GM23338 (cell line): ENCODE results near the gene CYP4F3.

ENCODE experiments used
- EZH2 ChIP-seq: fragments of 200-600 bp; sonication (generic); IDR thresholded peaks from one replicate; pipeline ENCODE4 v1.8.0; 2017; ENCODE audit warnings: antibody characterized with exemption, mild to moderate bottlenecking, low read depth; ENCODE audit not compliant: unreplicated experiment
- EZH2phosphoT487 ChIP-seq: fragments of 200-600 bp; sonication (generic); IDR thresholded peaks from one replicate; pipeline ENCODE4 v1.8.1; 2018; ENCODE audit warnings: antibody characterized with exemption; ENCODE audit not compliant: unreplicated experiment
- JUNB ChIP-seq: IDR thresholded peaks from one replicate; pipeline ENCODE4 v1.6.1; 2016; ENCODE audit warnings: antibody characterized with exemption; ENCODE audit not compliant: unreplicated experiment
- POLR2AphosphoS5 ChIP-seq: IDR thresholded peaks from 2 replicates; pipeline ENCODE4 v1.6.1; 2016; ENCODE audit warnings: antibody characterized with exemption, low read depth
- TF ChIP-seq, protein P1 (sequence below), 2 experiments: fragments of 200-600 bp in 1 of 2; sonication (generic) in 1 of 2; conservative IDR thresholded peaks; 2 replicates each; pipeline versions ENCODE4 v1.5.1 to v1.6.1; 2016 to 2017; ENCODE audit warnings: antibody characterized with exemption in 2 of 2, low read depth in 2 of 2, mild to moderate bottlenecking in 2 of 2, moderate library complexity in 1 of 2
- TF ChIP-seq, protein P2 (sequence below): IDR thresholded peaks from one replicate; pipeline ENCODE4 v1.6.1; 2018; ENCODE audit warnings: antibody characterized with exemption; ENCODE audit not compliant: unreplicated experiment

DNA sequence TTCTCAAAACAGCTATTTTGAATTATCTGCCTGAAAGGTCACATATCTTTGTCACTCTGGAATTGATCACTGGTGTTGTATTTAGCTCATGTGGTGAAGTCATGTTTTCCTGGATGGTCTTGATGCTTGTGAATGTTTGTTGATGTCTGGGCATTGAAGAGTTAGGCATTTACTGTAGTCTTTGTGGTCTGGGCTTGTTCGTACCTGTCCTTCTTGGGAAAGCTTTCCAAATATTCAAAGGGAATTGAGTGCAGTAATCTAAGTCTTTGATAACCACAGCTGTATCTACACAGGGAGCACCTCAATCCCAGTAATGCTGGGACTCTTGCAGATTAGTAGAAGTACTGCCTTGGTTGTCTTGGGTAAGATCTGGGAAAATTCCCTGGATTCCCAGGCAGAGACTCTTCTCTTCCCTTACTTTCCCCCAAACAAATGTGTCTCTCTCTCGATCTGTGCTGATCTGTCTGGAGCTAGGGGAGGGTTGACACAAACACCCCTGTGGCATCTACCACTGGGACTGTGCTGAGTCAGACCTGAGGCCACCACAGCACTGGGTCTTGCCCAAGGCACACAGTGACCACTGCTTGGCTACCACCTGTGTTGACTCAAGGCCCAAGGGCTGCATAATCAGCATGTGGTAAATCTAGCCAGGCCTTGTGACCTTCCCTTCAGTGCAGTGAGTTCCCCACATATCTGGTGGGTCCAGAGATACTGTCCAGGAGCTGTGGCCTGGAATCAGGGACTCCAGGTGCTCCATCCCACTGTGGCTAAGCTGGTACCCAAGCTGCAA lies 5.5 kb upstream of the CYP4F3 start:
- TF ChIP-seq POLR2AphosphoS5 (no peak), EZH2 (no peak), JUNB (no peak), EZH2phosphoT487 (no peak)
- TF ChIP-seq, protein P1, sequence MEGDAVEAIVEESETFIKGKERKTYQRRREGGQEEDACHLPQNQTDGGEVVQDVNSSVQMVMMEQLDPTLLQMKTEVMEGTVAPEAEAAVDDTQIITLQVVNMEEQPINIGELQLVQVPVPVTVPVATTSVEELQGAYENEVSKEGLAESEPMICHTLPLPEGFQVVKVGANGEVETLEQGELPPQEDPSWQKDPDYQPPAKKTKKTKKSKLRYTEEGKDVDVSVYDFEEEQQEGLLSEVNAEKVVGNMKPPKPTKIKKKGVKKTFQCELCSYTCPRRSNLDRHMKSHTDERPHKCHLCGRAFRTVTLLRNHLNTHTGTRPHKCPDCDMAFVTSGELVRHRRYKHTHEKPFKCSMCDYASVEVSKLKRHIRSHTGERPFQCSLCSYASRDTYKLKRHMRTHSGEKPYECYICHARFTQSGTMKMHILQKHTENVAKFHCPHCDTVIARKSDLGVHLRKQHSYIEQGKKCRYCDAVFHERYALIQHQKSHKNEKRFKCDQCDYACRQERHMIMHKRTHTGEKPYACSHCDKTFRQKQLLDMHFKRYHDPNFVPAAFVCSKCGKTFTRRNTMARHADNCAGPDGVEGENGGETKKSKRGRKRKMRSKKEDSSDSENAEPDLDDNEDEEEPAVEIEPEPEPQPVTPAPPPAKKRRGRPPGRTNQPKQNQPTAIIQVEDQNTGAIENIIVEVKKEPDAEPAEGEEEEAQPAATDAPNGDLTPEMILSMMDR (conservative IDR thresholded peaks at IDR 0.05; ENCODE audit: low read depth in 2 of 2): no peak
- TF ChIP-seq, protein P2, sequence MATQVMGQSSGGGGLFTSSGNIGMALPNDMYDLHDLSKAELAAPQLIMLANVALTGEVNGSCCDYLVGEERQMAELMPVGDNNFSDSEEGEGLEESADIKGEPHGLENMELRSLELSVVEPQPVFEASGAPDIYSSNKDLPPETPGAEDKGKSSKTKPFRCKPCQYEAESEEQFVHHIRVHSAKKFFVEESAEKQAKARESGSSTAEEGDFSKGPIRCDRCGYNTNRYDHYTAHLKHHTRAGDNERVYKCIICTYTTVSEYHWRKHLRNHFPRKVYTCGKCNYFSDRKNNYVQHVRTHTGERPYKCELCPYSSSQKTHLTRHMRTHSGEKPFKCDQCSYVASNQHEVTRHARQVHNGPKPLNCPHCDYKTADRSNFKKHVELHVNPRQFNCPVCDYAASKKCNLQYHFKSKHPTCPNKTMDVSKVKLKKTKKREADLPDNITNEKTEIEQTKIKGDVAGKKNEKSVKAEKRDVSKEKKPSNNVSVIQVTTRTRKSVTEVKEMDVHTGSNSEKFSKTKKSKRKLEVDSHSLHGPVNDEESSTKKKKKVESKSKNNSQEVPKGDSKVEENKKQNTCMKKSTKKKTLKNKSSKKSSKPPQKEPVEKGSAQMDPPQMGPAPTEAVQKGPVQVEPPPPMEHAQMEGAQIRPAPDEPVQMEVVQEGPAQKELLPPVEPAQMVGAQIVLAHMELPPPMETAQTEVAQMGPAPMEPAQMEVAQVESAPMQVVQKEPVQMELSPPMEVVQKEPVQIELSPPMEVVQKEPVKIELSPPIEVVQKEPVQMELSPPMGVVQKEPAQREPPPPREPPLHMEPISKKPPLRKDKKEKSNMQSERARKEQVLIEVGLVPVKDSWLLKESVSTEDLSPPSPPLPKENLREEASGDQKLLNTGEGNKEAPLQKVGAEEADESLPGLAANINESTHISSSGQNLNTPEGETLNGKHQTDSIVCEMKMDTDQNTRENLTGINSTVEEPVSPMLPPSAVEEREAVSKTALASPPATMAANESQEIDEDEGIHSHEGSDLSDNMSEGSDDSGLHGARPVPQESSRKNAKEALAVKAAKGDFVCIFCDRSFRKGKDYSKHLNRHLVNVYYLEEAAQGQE: no peak
